Mesenchymal stem cell (in vitro differentiated cells and primary cell): ENCODE results near the gene SEMG1. TPM values are rescaled to one million over a fixed set of nuclear protein-coding genes. Genes with fewer than 3 reads are reported as not detected.

ENCODE experiments used
- DNase-seq: peaks from one replicate; pipeline ENCODE4 v3.0.0-alpha.2; 2013
- H2AFZ ChIP-seq: one replicate; pipeline ENCODE4 v1.6.1; 2013; ENCODE audit warnings: low read depth, mild to moderate bottlenecking, control low read depth, inconsistent platforms, low read length, moderate library complexity
- H2AK5ac ChIP-seq: 2 replicates; pipeline ENCODE4 v1.6.1; 2013; ENCODE audit warnings: low read length, moderate library complexity, mild to moderate bottlenecking, inconsistent platforms; ENCODE audit not compliant: severe bottlenecking
- H2BK120ac ChIP-seq: one replicate; pipeline ENCODE4 v1.6.1; 2013; ENCODE audit warnings: low read depth, mild to moderate bottlenecking, inconsistent platforms, low read length, moderate library complexity
- H2BK12ac ChIP-seq, 2 experiments: one replicate each; pipeline ENCODE4 v1.6.1; 2013; ENCODE audit warnings: inconsistent platforms in 2 of 2, low read length in 2 of 2, mild to moderate bottlenecking in 2 of 2, moderate library complexity in 2 of 2, control low read depth in 1 of 2
- H2BK15ac ChIP-seq: one replicate; pipeline ENCODE4 v1.6.1; 2013; ENCODE audit warnings: mild to moderate bottlenecking, low read depth, inconsistent platforms; ENCODE audit not compliant: poor library complexity, severe bottlenecking
- H2BK5ac ChIP-seq: 2 replicates; pipeline ENCODE4 v1.6.1; 2013; ENCODE audit warnings: low read depth, mild to moderate bottlenecking, low read length, control low read depth, inconsistent platforms; ENCODE audit not compliant: poor library complexity, severe bottlenecking
- H3K14ac ChIP-seq, 2 experiments: one replicate each; pipeline ENCODE4 v1.6.1; 2013; ENCODE audit warnings: inconsistent platforms in 2 of 2, low read length in 2 of 2, control low read depth in 1 of 2, mild to moderate bottlenecking in 1 of 2, moderate library complexity in 1 of 2
- H3K18ac ChIP-seq, 2 experiments: one replicate each; pipeline ENCODE4 v1.6.1; 2013; ENCODE audit warnings: inconsistent platforms in 2 of 2, low read length in 2 of 2, control low read depth in 1 of 2, low read depth in 1 of 2, mild to moderate bottlenecking in 1 of 2
- H3K23ac ChIP-seq, 2 experiments: one replicate each; pipeline ENCODE4 v1.6.1; 2013; ENCODE audit warnings: inconsistent platforms in 2 of 2, low read length in 2 of 2, mild to moderate bottlenecking in 2 of 2, moderate library complexity in 2 of 2, control low read depth in 1 of 2
- H3K27ac ChIP-seq: 2 replicates; pipeline ENCODE4 v1.5.1; 2013; ENCODE audit warnings: mild to moderate bottlenecking, moderate library complexity, low read length, control low read depth, inconsistent platforms; ENCODE audit not compliant: poor library complexity, severe bottlenecking
- H3K27me3 ChIP-seq, 2 experiments: 2 replicates each; pipeline versions ENCODE4 v1.6.1 to v1.7.0; 2013; ENCODE audit warnings: low read length in 2 of 2, mild to moderate bottlenecking in 2 of 2, moderate library complexity in 2 of 2, control low read depth in 1 of 2, inconsistent platforms in 1 of 2; ENCODE audit not compliant: control insufficient read depth in 1 of 2, insufficient read depth in 1 of 2
- H3K36me3 ChIP-seq, 2 experiments: 2 replicates each; pipeline versions ENCODE4 v1.6.1 to v1.7.0; 2013; ENCODE audit warnings: low read length in 2 of 2, control low read depth in 1 of 2, inconsistent platforms in 1 of 2, low read depth in 1 of 2, mild to moderate bottlenecking in 1 of 2; ENCODE audit not compliant: insufficient read depth in 2 of 2, control insufficient read depth in 1 of 2
- H3K4ac ChIP-seq, 2 experiments: one replicate each; pipeline ENCODE4 v1.6.1; 2013; ENCODE audit warnings: inconsistent platforms in 2 of 2, low read length in 2 of 2, mild to moderate bottlenecking in 2 of 2, moderate library complexity in 2 of 2, control low read depth in 1 of 2, low read depth in 1 of 2
- H3K4me1 ChIP-seq: 2 replicates; pipeline ENCODE4 v1.6.1; 2013; ENCODE audit warnings: low read depth, low read length, control low read depth; ENCODE audit not compliant: control insufficient read depth, insufficient read depth
- H3K4me2 ChIP-seq: 2 replicates; pipeline ENCODE4 v1.6.1; 2013; ENCODE audit warnings: low read length, mild to moderate bottlenecking, inconsistent platforms; ENCODE audit not compliant: poor library complexity, severe bottlenecking
- H3K4me3 ChIP-seq, 2 experiments: 2 replicates each; pipeline versions ENCODE4 v1.5.1 to v1.7.0; 2013; ENCODE audit warnings: low read length in 2 of 2, mild to moderate bottlenecking in 2 of 2, control low read depth in 1 of 2, low read depth in 1 of 2; ENCODE audit not compliant: insufficient read depth in 1 of 2
- H3K79me1 ChIP-seq: replicated peaks from 2 replicates; pipeline ENCODE4 v1.6.1; 2013; ENCODE audit warnings: mild to moderate bottlenecking, control low read depth, low read length, inconsistent platforms; ENCODE audit not compliant: poor library complexity, severe bottlenecking
- H3K9ac ChIP-seq: 2 replicates; pipeline ENCODE4 v1.7.0; 2013; ENCODE audit warnings: mild to moderate bottlenecking, low read length, moderate library complexity
- H3K9me3 ChIP-seq: 2 replicates; pipeline ENCODE4 v1.7.0; 2013; ENCODE audit warnings: mild to moderate bottlenecking, low read length; ENCODE audit not compliant: control insufficient read depth
- H4K8ac ChIP-seq: one replicate; pipeline ENCODE4 v1.6.1; 2013; ENCODE audit warnings: inconsistent platforms, mild to moderate bottlenecking, low read length, moderate library complexity
- H4K91ac ChIP-seq: one replicate; pipeline ENCODE4 v1.6.1; 2013; ENCODE audit warnings: mild to moderate bottlenecking, low read length, inconsistent platforms
- WGBS: methylation state at CpG from one replicate; pipeline ENCODE4 v1.1.7; 2013; ENCODE audit warnings: mixed read lengths; 5-methylcytosine and 5-hydroxymethylcytosine counted together
- polyA plus RNA-seq, 2 experiments: library from polyadenylated mRNA; stranded (reverse); fragments of 200-250 nt; gene quantifications; one replicate each; pipeline ENCODE4 v1.2.3, GENCODE V29; 2013

The SEMG1 gene
- not detected for polyA plus RNA-seq (2013, experiment 1 of 2)
- polyA plus RNA-seq (2013, experiment 2 of 2) = not detected

GRCh38 chr20:45206725-45207124 lies at the start of gene SEMG1:
Gene SEMG1, plus strand, starts transcription at chr20:45207033. Its CDS starts 21 bp downstream, at chr20:45207054.
- no peak within 1 kb of the TSS for H3K9ac ChIP-seq
- no peaks in the 10 kb centered on the region for H3K79me1 ChIP-seq
- H3K4ac ChIP-seq = no peak within 1 kb of the TSS
- H3K18ac ChIP-seq = no peak within 1 kb of the TSS
- H3K4me3 ChIP-seq = no peak within 1 kb of the TSS
- H2BK12ac ChIP-seq = no peak within 1 kb of the TSS
- H3K4me2 ChIP-seq = no peak within 1 kb of the TSS
- WGBS = no CpG with 5 or more reads among the region's 1 CpG
- no peak within 1 kb of the TSS for H3K14ac ChIP-seq
- no peak within 1 kb of the TSS for H2AK5ac ChIP-seq
- no peak within 1 kb of the TSS for H3K23ac ChIP-seq
- no peak within 1 kb of the TSS for H3K27ac ChIP-seq
- no peaks in the 10 kb centered on the region for H3K36me3 ChIP-seq
- DNase-seq = no peak
- H2BK120ac ChIP-seq = no peak within 1 kb of the TSS
- H2AFZ ChIP-seq = no peak within 1 kb of the TSS
- H2BK5ac ChIP-seq = no peak within 1 kb of the TSS
- H4K8ac ChIP-seq = no peak within 1 kb of the TSS
- peaks cover 0 to 60% of the 10 kb centered on the region in 2 experiments for H3K27me3 ChIP-seq
- no peaks in the 10 kb centered on the region for H3K4me1 ChIP-seq
- H3K9me3 ChIP-seq = peaks cover 10% of the 10 kb centered on the region
- no peak within 1 kb of the TSS for H2BK15ac ChIP-seq
- no peak within 1 kb of the TSS for H4K91ac ChIP-seq

- Histone ChIP-seq H3K4me1 (no peaks in the 10 kb centered on the region), H3K9ac (peak overlapping the region; percentile 15), H3K36me3 (no peaks in the 10 kb centered on the region), H2BK120ac (no peak overlapping the region), H4K8ac (no peak overlapping the region), H3K4me3 (peak overlapping the region in 1 of 2 experiments; percentile 25), H3K4me2 (no peak overlapping the region), H3K27me3 (peaks cover 8 to 19% of the 10 kb centered on the region in 2 experiments), H2BK5ac (no peak overlapping the region), H3K18ac (no peak overlapping the region), H3K4ac (no peak overlapping the region), H3K9me3 (peaks cover 22% of the 10 kb centered on the region), H3K14ac (no peak overlapping the region), H3K79me1 (no peaks in the 10 kb centered on the region), H2AK5ac (no peak overlapping the region), H2BK15ac (no peak overlapping the region), H3K27ac (no peak overlapping the region), H2AFZ (no peak overlapping the region), H4K91ac (no peak overlapping the region), H3K23ac (no peak overlapping the region), H2BK12ac (no peak overlapping the region)
- DNase-seq = peak; percentile 69
- WGBS = 35% methylated on average over 1 of the region's 1 CpG
Measured at GRCh38 chr20:45157962-45158361, 48.9 kb upstream of the SEMG1 start.

- DNase-seq = no peak
- Histone ChIP-seq H3K36me3 (no peaks in the 10 kb centered on the region), H2AFZ (no peak overlapping the region)
Measured at GRCh38 chr20:45163083-45163803, 43.6 kb upstream of the SEMG1 start.

GRCh38 chr20:45164906-45165305 lies 41.9 kb upstream of the SEMG1 start:
- Histone ChIP-seq H3K27me3 (peaks cover 0 to 12% of the 10 kb centered on the region in 2 experiments), H2BK12ac (no peak overlapping the region), H3K27ac (no peak overlapping the region), H2BK120ac (no peak overlapping the region), H3K14ac (no peak overlapping the region), H3K4ac (no peak overlapping the region), H2AFZ (no peak overlapping the region), H4K91ac (no peak overlapping the region), H3K9me3 (peaks cover 56% of the 10 kb centered on the region), H3K18ac (no peak overlapping the region), H3K9ac (no peak overlapping the region), H3K4me2 (no peak overlapping the region), H2BK15ac (no peak overlapping the region), H3K4me1 (no peaks in the 10 kb centered on the region), H3K23ac (no peak overlapping the region), H2AK5ac (no peak overlapping the region), H3K79me1 (no peaks in the 10 kb centered on the region), H4K8ac (no peak overlapping the region), H2BK5ac (no peak overlapping the region), H3K36me3 (no peaks in the 10 kb centered on the region), H3K4me3 (no peak overlapping the region)
- no peak for DNase-seq
- WGBS = 79% methylated on average over 1 of the region's 1 CpG

More at GRCh38 chr20:45163083-45163803, 43.6 kb upstream of the SEMG1 start:
- Histone ChIP-seq H3K27me3 (peaks cover 0 to 12% of the 10 kb centered on the region in 2 experiments), H2BK5ac (no peak overlapping the region), H3K23ac (no peak overlapping the region), H4K8ac (no peak overlapping the region), H4K91ac (no peak overlapping the region), H3K9ac (no peak overlapping the region), H3K4me1 (no peaks in the 10 kb centered on the region), H2BK15ac (no peak overlapping the region), H3K4me2 (no peak overlapping the region), H3K79me1 (no peaks in the 10 kb centered on the region), H3K4ac (no peak overlapping the region), H3K18ac (no peak overlapping the region), H2AK5ac (no peak overlapping the region), H3K27ac (no peak overlapping the region), H3K4me3 (no peak overlapping the region), H2BK120ac (no peak overlapping the region), H2BK12ac (no peak overlapping the region), H3K14ac (no peak overlapping the region), H3K9me3 (peaks cover 59% of the 10 kb centered on the region)
- WGBS = 38% methylated on average over 1 of the region's 1 CpG
